ENCODE measurements around the gene DOC2A.

The DOC2A gene

GRCh38 chr16:30004811-30005242 lies 6.0 kb downstream of the DOC2A start:
- peaks cover 10% of the 10 kb centered on the region for H3K36me3 ChIP-seq (ENCODE audit: control insufficient read depth, insufficient read depth, low read length)

GRCh38 chr16:30004424-30004776 lies 6.4 kb downstream of the DOC2A start:
- no peak overlapping the region for H3K4me3 ChIP-seq (replicated peaks; ENCODE audit: low read depth, low read length)
- H3K27me3 ChIP-seq (replicated peaks; ENCODE audit: control insufficient read depth, insufficient read depth, low read length): no peaks in the 10 kb centered on the region
- H3K36me3 ChIP-seq (ENCODE audit: control insufficient read depth, insufficient read depth, low read length): peaks cover 12% of the 10 kb centered on the region
- no peak for DNase-seq (ENCODE audit: extremely low read depth, insufficient read length)
- no peak for TF ChIP-seq CTCF (IDR thresholded peaks at IDR 0.05; ENCODE audit: insufficient read depth, low read length, poor library complexity, severe bottlenecking)

More at GRCh38 chr16:30004811-30005242, 6.0 kb downstream of the DOC2A start:
- Histone ChIP-seq H3K4me3 (replicated peaks; ENCODE audit: low read depth, low read length) (no peak overlapping the region), H3K27me3 (replicated peaks; ENCODE audit: control insufficient read depth, insufficient read depth, low read length) (no peaks in the 10 kb centered on the region)
- TF ChIP-seq CTCF (IDR thresholded peaks at IDR 0.05; ENCODE audit: insufficient read depth, low read length, poor library complexity, severe bottlenecking): no peak
- DNase-seq (ENCODE audit: extremely low read depth, insufficient read length): no peak

GRCh38 chr16:30003670-30004423 lies 7.0 kb downstream of the DOC2A start:
- no peak for TF ChIP-seq CTCF (IDR thresholded peaks at IDR 0.05; ENCODE audit: insufficient read depth, low read length, poor library complexity, severe bottlenecking)
- H3K27me3 ChIP-seq (replicated peaks; ENCODE audit: control insufficient read depth, insufficient read depth, low read length): no peaks in the 10 kb centered on the region
- no peak overlapping the region for H3K4me3 ChIP-seq (replicated peaks; ENCODE audit: low read depth, low read length)
- H3K36me3 ChIP-seq (ENCODE audit: control insufficient read depth, insufficient read depth, low read length): peaks cover 14% of the 10 kb centered on the region
- DNase-seq (ENCODE audit: extremely low read depth, insufficient read length): no peak

- no peak for TF ChIP-seq CTCF (IDR thresholded peaks at IDR 0.05; ENCODE audit: insufficient read depth, low read length, poor library complexity, severe bottlenecking)
- peaks cover 14% of the 10 kb centered on the region for H3K36me3 ChIP-seq (ENCODE audit: control insufficient read depth, insufficient read depth, low read length)
- no peak for DNase-seq (ENCODE audit: extremely low read depth, insufficient read length)
- H3K4me3 ChIP-seq (replicated peaks; ENCODE audit: low read depth, low read length): no peak overlapping the region
- H3K27me3 ChIP-seq (replicated peaks; ENCODE audit: control insufficient read depth, insufficient read depth, low read length): no peaks in the 10 kb centered on the region
Measured at GRCh38 chr16:30002614-30003346, 8.0 kb downstream of the DOC2A start.

- TF ChIP-seq CTCF (IDR thresholded peaks at IDR 0.05; ENCODE audit: insufficient read depth, low read length, poor library complexity, severe bottlenecking): no peak
- H3K27me3 ChIP-seq (replicated peaks; ENCODE audit: control insufficient read depth, insufficient read depth, low read length): no peaks in the 10 kb centered on the region
- no peak overlapping the region for H3K4me3 ChIP-seq (replicated peaks; ENCODE audit: low read depth, low read length)
- peaks cover 14% of the 10 kb centered on the region for H3K36me3 ChIP-seq (ENCODE audit: control insufficient read depth, insufficient read depth, low read length)
- DNase-seq (ENCODE audit: extremely low read depth, insufficient read length): no peak
Measured at GRCh38 chr16:30000735-30001631, 9.8 kb downstream of the DOC2A start.
